GM12892 (cell line): ENCODE results near the gene TMEM126B.

Source experiments
- POLR2A ChIP-seq: IDR thresholded peaks from 2 replicates; pipeline ENCODE4 v1.6.1; 2011; ENCODE audit warnings: low read depth, low read length, control low read depth
- POLR2AphosphoS5 ChIP-seq: IDR thresholded peaks from 2 replicates; pipeline ENCODE4 v1.6.1; 2011; ENCODE audit warnings: low read depth, low read length, control low read depth
- TAF1 ChIP-seq: IDR thresholded peaks from 2 replicates; pipeline ENCODE4 v1.6.1; 2011; ENCODE audit warnings: low read depth, mild to moderate bottlenecking, control low read depth, low read length, borderline replicate concordance

- TF ChIP-seq POLR2AphosphoS5 (no peak), POLR2A (no peak), TAF1 (no peak)
These were observed 33.0 kb upstream of the TMEM126B start for GRCh38 chr11:85595285-85595884.
